Stimulated activated effector memory CD8-positive, alpha-beta T cell treated with anti-CD3 and anti-CD28 coated beads, Interleukin-12 subunit alpha, Interleukin-12 subunit beta, amount 100 ng/mL, for 72 hours (primary cell): Measurements from ENCODE around the gene SLC25A33.
"Not testable (repeated sequence)": the region's sequence is repeated elsewhere in the genome, so short reads cannot be mapped to it uniquely, and the experiment has no call there.

Source experiments
- ATAC-seq: fragments of 150-1000 bp; cut with Tn5 transposase; 2 replicates; pipeline ENCODE4 v1.10.0; 2021
- DNase-seq, 2 donors: peaks; one replicate each; pipeline ENCODE4 v3.0.0; 2021 to 2022; ENCODE audit warnings: low spot score in 2 of 2
- H3K27ac Mint-ChIP-seq: one replicate; pipeline ENCODE4 v1.8.0; 2022; ENCODE audit warnings: mild to moderate bottlenecking, mixed read lengths
- H3K36me3 Mint-ChIP-seq: one replicate; pipeline ENCODE4 v1.8.0; 2022; ENCODE audit warnings: mild to moderate bottlenecking, mixed read lengths
- H3K4me1 Mint-ChIP-seq: one replicate; pipeline ENCODE4 v1.8.0; 2022; ENCODE audit warnings: mixed read lengths
- H3K4me3 Mint-ChIP-seq: one replicate; pipeline ENCODE4 v1.8.0; 2022; ENCODE audit warnings: mild to moderate bottlenecking, mixed read lengths
- H3K9me3 Mint-ChIP-seq: one replicate; pipeline ENCODE4 v1.8.0; 2022; ENCODE audit warnings: mixed read lengths

The SLC25A33 gene

DNA sequence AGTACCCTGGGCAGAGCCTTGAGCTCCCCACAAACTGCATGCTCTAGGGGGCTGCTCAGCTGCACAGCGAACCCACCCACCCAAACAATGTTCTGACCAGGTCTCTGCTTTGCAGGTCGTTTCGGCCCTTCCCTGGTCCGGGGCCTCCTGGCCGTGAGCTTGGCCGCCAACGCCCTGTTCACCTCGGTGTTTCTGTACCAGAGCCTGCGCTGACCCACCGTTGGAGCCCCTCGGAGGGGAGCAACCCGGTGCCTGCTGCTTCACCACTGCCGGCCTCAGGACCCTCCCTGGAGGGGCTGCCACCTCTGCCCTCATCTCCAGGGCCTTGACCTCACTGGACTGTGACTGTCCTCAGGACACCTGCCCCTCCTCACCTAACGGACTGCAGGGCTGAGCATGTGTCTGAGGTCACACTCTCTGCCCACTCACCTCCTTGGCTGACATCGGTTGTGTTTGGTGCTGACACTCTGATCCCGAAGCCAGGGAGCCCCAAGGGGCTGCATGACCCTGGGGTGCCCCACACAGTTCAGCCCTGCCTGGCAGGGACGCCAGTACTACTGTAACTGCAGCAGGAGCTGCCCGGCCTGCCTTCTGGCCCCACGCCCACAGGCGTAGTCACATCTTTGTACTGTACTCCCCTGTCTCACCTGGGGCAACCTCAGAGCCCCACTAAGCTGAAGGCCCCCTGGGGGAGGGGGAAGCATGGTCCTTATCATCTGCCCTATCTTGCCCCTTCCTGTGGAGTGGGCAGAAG, 73.8 kb downstream of the SLC25A33 start:
- H3K9me3 Mint-ChIP-seq, result no peaks in the 10 kb centered on the region
- no peak for ATAC-seq
- H3K4me1 Mint-ChIP-seq, result no peaks in the 10 kb centered on the region
- H3K27ac Mint-ChIP-seq, result no peak overlapping the region
- H3K36me3 Mint-ChIP-seq, result no peaks in the 10 kb centered on the region
- H3K4me3 Mint-ChIP-seq, result no peak overlapping the region
- DNase-seq, result no peak

DNA sequence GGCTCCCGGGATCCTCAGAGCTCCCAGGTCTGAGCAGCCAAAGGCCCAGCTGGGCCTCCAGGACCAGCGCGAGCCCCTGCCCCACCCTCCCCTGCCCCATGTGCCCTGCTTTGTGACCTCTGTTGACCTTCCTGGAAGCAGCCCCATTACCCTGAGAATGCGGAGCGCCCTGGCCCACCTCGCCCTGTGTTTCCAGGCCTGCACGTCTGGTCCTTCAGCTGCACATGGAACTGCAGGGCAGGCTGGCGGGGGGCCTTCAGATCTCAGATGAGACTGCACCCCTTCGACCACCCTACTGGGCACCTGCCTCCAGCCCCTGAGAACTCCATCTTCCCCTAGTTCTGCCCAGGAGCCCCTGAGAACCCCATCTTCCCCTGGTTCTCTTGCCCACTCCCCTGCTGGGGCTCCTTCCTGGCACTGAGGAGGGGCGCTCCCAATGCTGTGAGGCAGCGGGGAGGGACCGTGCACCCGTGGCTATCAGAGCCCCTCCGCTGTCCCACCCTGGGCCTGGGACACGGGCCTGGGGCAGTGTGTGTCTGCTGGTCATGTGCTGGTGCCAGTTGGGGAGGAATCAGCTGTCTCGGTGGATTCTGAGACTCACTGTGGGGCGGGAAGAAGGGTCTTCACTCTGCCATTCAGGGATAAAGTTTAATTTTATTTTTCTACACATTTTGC, 74.5 kb downstream of the SLC25A33 start:
- no peak overlapping the region for H3K27ac Mint-ChIP-seq
- DNase-seq (no peak), ATAC-seq (no peak)
- no peak overlapping the region for H3K4me3 Mint-ChIP-seq
- no peaks in the 10 kb centered on the region for H3K4me1 Mint-ChIP-seq
- H3K9me3 Mint-ChIP-seq, result no peaks in the 10 kb centered on the region
- no peaks in the 10 kb centered on the region for H3K36me3 Mint-ChIP-seq

DNA sequence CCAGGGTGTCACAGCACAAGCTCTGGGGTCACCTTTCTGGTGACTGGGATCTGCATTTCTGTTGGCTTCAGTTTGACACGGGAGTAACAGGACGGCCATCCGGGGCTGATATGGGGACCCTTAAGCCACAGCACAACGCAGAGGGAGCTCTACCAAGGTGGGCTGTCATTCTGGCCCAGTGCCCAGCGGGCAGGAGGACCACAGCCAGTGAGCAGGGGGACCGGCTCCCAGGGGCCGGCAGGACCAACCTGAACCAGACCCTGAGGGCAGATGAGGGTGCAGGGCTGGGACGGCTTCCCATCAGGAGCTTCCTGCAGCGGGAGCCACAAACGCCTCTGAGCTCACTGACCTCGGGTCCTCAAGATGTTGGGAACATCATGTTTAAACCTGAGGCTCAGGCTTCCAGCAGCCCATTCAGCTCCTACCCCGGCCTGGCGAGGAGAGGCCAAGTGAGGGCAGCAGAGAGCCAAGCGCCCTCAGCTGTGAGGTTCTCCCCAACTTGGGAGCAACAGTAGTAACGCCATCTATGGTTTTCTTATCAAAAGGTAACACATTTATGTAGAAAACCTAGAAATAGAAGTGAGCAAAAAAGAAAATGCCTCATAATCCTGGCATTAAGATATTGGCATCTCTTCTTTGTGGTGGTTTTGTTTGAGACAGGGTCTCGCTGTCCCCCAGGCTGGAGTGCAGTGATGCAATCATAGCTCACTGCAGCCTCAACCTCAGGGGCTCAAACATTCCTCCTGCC, 76.2 kb downstream of the SLC25A33 start:
- Mint-ChIP-seq H3K4me1 (no peaks in the 10 kb centered on the region), H3K9me3 (no peaks in the 10 kb centered on the region), H3K27ac (no peak overlapping the region), H3K36me3 (no peaks in the 10 kb centered on the region), H3K4me3 (no peak overlapping the region)
- DNase-seq (peak in 1 of 2 donors; percentile 68), ATAC-seq (peak; percentile 76)

DNA sequence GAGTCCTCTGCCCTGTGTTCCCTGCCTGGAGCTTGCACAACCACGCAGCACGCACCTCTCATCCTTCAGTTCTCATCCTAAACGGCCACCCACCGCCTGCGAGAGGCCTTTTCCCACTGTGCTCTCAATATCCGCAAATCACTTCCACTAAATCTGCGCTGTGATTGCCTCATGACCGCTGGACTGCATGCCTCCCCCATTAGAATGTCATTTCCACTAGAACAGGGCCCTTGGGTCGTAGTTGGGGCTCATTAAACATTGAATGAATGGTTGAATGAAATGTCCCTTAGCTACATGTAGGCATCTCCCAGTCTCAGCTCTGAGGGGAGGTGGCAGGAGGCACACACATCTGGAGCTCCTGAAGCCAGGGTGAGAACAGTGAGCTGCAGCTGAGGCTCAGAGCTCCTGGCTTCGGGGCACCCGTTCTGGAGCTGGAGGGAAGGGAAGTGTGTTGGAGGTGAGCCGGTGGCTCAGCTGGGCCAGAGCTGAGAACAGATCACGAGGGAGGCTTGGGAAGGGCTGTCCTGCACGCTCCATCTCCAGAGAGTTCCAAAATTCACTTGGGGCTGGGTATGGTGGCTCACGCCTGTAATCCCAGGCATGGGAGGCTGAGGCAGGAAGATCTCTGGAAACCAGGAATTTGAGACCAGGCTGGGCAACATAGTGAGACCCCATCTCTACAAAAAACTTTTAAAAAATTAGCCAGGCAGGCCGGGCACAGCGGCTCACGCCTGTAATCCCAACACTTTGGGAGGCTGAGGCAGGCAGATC, 79.8 kb downstream of the SLC25A33 start:
- Mint-ChIP-seq H3K4me3 (no peak overlapping the region), H3K27ac (peak overlapping the region; percentile 38), H3K9me3 (no peaks in the 10 kb centered on the region), H3K36me3 (peaks cover 4% of the 10 kb centered on the region), H3K4me1 (no peaks in the 10 kb centered on the region)
- ATAC-seq (no peak), DNase-seq (no peak)

DNA sequence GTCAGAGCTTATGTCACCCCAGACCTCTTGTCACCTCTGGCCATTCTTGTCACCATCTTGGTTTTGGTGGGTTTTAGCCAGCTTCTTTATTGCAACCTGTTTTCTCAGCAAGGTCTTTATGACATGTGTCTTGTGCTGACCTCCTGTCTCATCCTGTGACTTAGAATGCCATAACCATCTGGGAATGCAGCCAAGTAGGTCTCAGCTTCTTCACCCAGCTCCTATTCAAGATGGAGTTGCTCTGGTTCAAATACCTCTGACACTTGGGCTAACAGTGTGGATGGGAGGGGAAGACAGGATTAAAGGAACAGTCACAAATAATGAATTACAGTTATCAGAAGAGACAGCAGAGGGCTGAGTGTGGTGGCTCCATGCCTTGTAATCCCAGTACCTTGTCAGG, 81.8 kb downstream of the SLC25A33 start:
- peaks cover 6% of the 10 kb centered on the region for H3K4me1 Mint-ChIP-seq
- H3K27ac Mint-ChIP-seq, result no peak overlapping the region
- no peak for DNase-seq
- peaks cover 12% of the 10 kb centered on the region for H3K36me3 Mint-ChIP-seq
- H3K9me3 Mint-ChIP-seq, result no peaks in the 10 kb centered on the region
- ATAC-seq, result no peak
- no peak overlapping the region for H3K4me3 Mint-ChIP-seq

DNA sequence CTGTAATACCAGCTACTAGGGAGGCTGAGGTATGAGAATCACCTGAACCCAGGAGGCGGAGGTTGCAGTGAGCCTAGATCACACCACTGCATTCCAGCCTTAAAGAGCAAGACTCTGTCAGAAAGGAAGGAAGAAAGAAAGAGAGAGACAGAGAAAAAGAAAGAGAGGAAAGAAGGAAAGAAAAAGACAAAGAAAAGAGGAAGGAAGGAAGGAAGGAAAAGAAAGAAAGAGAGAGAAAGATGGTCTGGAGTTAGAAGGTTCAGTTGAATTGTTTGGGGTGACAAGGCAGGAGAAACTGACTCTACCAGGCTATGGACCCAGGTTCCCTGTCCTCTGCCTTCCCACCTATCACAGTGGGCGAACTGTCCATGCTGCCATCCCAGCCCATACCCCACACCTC, 84.8 kb downstream of the SLC25A33 start:
- Mint-ChIP-seq H3K9me3 (no peaks in the 10 kb centered on the region), H3K36me3 (peaks cover 24% of the 10 kb centered on the region), H3K27ac (no peak overlapping the region), H3K4me3 (no peak overlapping the region), H3K4me1 (peaks cover 31% of the 10 kb centered on the region)
- ATAC-seq (no peak), DNase-seq (no peak)

DNA sequence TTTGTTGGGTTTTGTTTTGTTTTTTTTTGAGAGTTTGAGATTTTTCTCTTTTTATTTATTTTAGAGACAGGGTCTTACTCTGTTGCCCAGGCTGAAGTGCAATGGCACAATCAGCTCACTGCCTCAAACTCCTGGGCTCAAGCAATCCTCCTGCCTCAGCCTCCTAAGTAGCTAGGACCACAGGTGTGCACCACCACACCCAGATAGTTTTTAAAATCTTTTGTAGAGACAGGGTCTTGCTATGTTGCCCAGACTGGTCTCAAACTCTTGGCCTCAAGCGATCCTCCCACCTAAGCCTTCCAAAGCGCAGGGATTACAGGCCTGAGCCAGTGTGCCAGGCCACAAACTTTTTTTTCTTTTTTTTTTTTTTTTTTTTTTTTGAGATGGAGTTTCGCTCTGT, 85.8 kb downstream of the SLC25A33 start:
- H3K9me3 Mint-ChIP-seq, H3K27ac Mint-ChIP-seq, DNase-seq, H3K4me3 Mint-ChIP-seq, ATAC-seq: not testable (repeated sequence)
- H3K36me3 Mint-ChIP-seq, result peaks cover 33% of the 10 kb centered on the region
- peaks cover 40% of the 10 kb centered on the region for H3K4me1 Mint-ChIP-seq

DNA sequence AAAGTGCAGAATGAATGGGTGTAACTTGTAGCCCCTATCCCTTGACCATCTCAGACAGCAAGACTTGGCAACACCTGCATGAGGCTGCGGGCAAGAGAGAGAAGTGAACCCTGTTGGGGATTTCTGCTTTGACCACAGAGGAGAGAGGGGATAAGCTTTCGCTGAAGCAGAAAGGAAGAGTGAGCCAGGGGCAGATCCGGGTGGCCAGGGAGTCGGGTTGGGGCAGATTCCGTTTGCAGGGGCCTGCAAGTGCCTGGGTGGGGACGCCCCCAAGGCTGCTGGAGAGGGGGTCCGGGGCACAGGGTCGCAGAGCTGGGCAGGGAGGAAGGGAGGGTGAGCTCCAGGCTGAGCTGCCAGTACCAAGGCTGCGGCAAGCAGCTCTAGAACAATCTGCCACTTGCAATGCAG, 86.9 kb downstream of the SLC25A33 start:
- H3K36me3 Mint-ChIP-seq, result peaks cover 36% of the 10 kb centered on the region
- H3K27ac Mint-ChIP-seq, result peak overlapping the region; percentile 94
- H3K4me1 Mint-ChIP-seq, result peaks cover 51% of the 10 kb centered on the region
- H3K4me3 Mint-ChIP-seq, result peak overlapping the region; percentile 89
- no peak for ATAC-seq
- peak; percentile 23 to 70 for DNase-seq
- no peaks in the 10 kb centered on the region for H3K9me3 Mint-ChIP-seq

DNA sequence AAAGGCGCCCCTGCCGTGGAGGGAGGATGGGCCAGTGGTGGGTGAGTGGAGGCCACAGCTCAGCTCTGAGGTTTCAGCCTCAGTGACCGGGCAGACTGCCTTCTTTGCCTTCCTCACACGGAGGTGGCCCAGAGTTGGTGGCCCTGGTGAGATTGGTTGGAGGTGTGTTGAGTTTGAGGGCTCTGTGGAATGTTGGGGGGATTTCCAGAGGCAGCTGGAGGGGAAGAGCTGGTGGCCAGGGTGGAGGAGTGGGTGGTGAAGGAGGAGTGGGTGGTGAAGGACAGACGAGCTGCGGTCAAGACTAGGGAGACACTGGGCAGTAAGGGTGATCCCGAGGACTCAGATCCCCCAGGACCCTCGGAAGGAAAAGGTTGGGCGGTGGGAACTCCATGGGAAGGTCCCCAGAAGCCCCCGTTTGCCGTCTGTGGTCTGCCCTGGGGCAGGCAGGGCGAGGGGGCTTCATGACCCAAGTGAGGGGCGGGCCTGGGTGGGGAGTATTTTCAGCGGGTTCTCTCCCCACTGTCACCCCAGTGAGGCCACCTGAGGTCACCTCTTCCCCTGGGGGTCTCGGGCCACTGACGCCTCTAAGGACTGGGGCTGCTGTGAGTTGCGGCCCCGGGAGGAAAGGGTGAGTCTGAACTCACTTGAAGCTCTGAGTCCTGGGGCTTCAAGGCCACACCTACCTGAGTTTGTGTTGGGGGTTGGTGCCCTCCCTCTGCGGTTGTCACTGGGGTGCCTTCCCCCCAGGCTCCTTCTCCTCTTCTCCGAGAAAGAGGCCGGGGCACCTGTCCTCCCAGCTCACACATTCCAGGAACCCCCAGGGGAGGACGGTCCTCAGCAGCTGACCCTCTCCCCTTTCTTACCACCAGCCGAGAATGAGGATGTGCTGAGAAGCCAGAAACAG, 89.5 kb downstream of the SLC25A33 start:
- Mint-ChIP-seq H3K9me3 (no peaks in the 10 kb centered on the region), H3K36me3 (peaks cover 62% of the 10 kb centered on the region), H3K27ac (peak overlapping the region; percentile 94), H3K4me1 (peaks cover 66% of the 10 kb centered on the region), H3K4me3 (peak overlapping the region; percentile 89)
- ATAC-seq (peak; percentile 71), DNase-seq (peak; percentile 59 to 89)

DNA sequence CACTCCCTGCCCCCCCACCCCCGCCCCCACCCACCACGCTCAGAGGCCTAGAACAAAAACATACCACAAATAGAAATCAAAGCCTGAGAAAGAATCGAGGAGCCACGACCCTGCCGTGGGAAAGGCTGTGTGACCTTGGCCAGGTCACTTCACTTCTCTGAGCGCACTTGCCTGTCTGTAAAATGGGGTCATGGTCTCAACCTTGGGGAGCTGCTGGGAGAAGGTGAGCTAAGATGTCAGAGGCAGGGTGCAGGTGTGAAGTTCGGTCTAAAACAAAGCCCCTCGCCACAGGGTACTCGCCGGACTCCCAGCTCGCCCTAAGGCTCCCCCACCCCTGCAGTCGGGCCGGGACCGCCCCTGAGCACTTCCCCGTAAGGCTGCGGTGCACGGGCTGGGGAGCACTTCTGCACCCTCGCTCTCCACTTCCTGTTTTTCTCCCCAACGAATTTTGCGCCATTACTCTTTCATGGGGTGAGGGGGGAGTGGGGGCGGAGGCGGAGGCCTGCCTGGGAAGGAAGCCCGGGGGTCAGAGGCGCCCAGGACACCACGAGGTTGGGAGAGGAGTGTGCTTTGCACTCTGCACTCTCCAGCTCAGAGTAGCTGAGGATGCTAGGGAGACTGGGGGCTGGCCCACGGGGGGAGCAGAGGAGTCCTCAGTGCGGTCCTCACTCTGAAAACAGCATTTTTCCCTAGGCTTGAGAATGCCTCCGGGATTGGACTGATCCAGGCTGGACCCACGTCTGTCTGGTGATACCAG, 90.4 kb downstream of the SLC25A33 start:
- Mint-ChIP-seq H3K36me3 (peaks cover 62% of the 10 kb centered on the region), H3K9me3 (no peaks in the 10 kb centered on the region), H3K27ac (peak overlapping the region; percentile 94), H3K4me1 (peaks cover 68% of the 10 kb centered on the region), H3K4me3 (peak overlapping the region; percentile 89)
- peak; percentile 61 to 89 for DNase-seq
- peak; percentile 58 for ATAC-seq

DNA sequence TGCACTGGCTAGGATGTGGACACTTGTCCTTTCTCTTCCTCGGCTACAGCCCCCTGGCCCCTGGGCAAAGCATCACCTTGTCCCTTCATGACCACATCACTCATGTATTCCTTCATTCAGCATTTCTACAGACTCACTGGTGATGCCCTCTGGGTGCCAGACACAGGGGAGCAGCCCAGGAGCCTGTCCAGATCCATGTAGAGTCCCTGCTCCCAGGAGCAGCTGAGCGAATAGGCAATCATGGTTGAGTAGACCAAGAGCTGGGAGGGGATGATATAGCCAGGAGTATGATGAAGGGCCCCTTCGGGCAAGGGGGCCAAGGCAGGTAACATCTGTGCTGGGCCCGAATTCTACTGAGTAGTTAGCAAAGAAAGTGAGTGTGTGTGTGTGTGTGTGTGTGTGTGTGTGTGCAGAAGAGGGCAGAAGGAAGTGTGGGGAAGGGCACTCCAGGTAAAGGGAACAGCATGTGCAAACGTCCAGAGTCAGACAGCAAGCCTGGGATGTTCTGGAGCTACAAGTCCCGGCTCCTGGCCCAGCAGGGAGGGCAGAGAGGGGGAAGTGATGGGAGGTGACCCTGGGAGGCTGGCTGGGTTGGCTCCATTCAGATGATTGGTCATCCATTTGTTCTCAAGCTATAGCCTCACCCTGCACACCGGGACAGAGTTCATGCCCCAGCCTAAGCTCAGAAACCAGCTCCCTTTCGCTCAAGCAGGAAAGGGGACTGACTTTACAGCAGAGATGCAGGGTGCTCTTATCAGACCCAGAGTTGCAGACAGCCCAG, 91.3 kb downstream of the SLC25A33 start:
- H3K9me3 Mint-ChIP-seq, result no peaks in the 10 kb centered on the region
- DNase-seq (peak; percentile 12 to 70), ATAC-seq (no peak)
- peak overlapping the region; percentile 89 for H3K4me3 Mint-ChIP-seq
- H3K36me3 Mint-ChIP-seq, result peaks cover 69% of the 10 kb centered on the region
- H3K27ac Mint-ChIP-seq, result peak overlapping the region; percentile 94
- peaks cover 76% of the 10 kb centered on the region for H3K4me1 Mint-ChIP-seq

DNA sequence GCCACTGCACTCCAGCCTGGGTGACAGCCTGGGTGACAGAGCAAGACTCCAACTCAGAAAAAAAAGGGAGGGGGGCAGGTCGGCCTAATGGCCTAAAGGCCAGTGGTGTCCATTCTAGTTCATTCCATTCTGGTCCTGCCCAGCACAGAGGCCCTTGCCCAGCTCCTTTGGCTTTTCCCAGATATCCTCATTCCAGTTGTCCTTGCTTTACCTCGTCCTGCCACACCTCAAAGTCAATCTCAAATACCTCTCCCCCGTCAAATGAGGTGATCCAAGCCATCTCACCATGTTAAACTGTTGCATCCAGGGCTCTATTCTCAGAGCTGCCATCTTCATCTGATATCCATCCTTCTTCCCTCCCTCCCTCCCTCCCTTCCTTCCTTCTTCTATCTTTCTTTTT, 92.3 kb downstream of the SLC25A33 start:
- H3K9me3 Mint-ChIP-seq, result no peaks in the 10 kb centered on the region
- ATAC-seq, result no peak
- peaks cover 69% of the 10 kb centered on the region for H3K4me1 Mint-ChIP-seq
- peak overlapping the region; percentile 71 for H3K27ac Mint-ChIP-seq
- peaks cover 73% of the 10 kb centered on the region for H3K36me3 Mint-ChIP-seq
- no peak for DNase-seq
- peak overlapping the region; percentile 89 for H3K4me3 Mint-ChIP-seq

DNA sequence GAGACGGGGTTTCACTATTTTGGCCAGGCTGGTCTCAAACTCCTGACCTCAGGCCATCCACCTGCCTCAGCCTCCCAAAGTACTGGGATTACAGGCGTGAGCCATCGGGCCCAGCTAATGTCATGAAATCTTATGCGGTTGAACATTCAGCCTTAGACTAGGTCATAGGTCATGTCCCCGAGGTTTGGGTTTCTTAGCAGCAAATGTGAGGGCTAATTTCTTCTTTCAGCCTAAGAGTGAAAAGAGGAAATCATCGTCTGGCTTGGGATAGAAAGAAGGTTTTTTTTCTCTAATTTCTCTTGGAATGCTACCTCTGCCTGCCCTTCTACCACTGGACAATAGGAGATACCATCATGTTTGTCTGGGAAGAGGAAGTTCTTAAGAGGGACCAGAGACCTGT, 94.2 kb downstream of the SLC25A33 start:
- DNase-seq, result no peak
- no peak for ATAC-seq
- H3K4me1 Mint-ChIP-seq, result peaks cover 62% of the 10 kb centered on the region
- H3K4me3 Mint-ChIP-seq, result peak overlapping the region; percentile 89
- peaks cover 81% of the 10 kb centered on the region for H3K36me3 Mint-ChIP-seq
- H3K9me3 Mint-ChIP-seq, result no peaks in the 10 kb centered on the region
- no peak overlapping the region for H3K27ac Mint-ChIP-seq
